Fibroblast of skin of left biceps (primary cell): Measurements from ENCODE around the gene KLHL11.

ENCODE experiments used
- DNase-seq, 2 experiments: peaks; one replicate each; pipeline ENCODE4 v3.0.0-alpha.2; 2013; ENCODE audit warnings: low read depth in 2 of 2

The KLHL11 gene

DNA sequence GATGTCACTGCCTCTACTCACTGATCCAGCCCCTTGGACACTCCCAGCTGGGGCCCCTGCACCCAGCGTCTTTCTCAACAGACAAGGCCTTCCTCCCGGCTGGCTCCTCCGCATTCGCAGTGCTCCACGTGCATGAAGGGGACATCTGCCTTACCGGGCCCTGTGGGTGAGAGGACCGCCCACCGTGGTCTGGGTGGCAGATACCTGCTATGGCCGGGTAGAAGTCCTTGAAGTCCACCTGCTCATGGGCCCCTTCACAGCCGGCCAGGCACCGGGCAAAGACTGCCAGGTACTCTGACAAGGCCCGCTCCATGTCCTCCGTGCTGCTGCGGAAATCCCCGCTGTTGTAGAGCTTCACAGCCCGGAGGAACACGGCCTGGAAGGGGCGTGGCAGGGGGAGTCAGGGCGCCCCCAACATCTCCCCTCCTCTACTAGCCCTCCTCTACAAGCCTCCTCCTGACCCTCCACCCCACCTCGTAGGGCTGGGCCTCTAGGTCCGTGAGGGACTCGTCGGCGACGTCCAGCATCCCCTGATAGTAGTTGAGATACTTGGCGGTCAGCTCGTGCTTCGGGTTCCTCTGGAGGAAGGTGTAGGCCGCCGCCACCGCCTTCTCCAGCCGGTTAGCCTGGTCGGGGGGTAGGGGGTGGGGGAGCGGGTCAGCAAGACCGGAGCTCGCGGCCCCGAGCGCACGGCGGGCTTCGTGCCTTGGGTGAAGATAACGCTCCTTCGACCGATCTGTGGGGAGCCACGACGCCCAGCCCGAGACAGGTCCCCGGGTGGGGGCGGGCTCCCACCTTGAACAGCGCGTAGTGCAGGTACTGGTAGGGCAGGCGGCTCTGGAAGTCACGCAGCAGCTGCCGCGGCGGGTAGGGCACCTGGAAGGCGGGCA is 54.3 kb downstream of the KLHL11 start:
- DNase-seq: no peak

GRCh38 chr17:41806685-41807445 is 58.4 kb downstream of the KLHL11 start:
- DNase-seq: no peak
